HepG2 (cell line): ENCODE measurements around the gene TFF1. TPM values are rescaled to one million over a fixed set of nuclear protein-coding genes. Genes with fewer than 3 reads are reported as not detected.

ENCODE experiments used
- ATAC-seq: fragments of 200-7000 bp; cut with Tn5 transposase; 3 replicates; pipeline ENCODE4 v1.9.1; 2020; ENCODE audit warnings: mild to moderate bottlenecking, moderate library complexity
- BruUV-seq: library from RNA; stranded (reverse); fragments of 400-500 nt; replicated peaks from 2 replicates; lab custom pipeline; 2021; lab: Mats Ljungman, UMichigan
- CTCF ChIA-PET: fragments of 300-600 bp; formaldehyde crosslinking; extraction: SDS; loops from one replicate; lab custom pipeline; 2021; ENCODE audit warnings: low total read pairs, inconsistent platforms, low intra/inter-chr PET ratio; lab: Yijun Ruan, JAX
- POLR2A ChIA-PET: fragments of 350-600 bp; sonication (Branson Sonifier 250); formaldehyde crosslinking; loops from one replicate; lab custom pipeline; 2020; ENCODE audit warnings: antibody characterized with exemption, inconsistent platforms; lab: Yijun Ruan, JAX
- DNase-seq: peaks from one replicate; pipeline ENCODE4 v3.0.0-alpha.2; 2015; ENCODE audit warnings: low spot score
- FAIRE-seq: peaks from 3 replicates; lab custom pipeline; 2011; peaks lifted over from hg19 to GRCh38; lab: Jason Lieb, UNC
- H2AFZ ChIP-seq: one replicate; pipeline ENCODE4 v1.6.1; 2011; ENCODE audit warnings: low read length, inconsistent platforms
- H3K27ac ChIP-seq: fragments of 300-600 bp; 3 replicates; pipeline ENCODE4 v1.8.0; 2011; ENCODE audit warnings: mixed run types, mild to moderate bottlenecking, mixed read lengths, low read length, inconsistent platforms; ENCODE audit not compliant: insufficient read depth; ENCODE audit errors: extremely low read length
- H3K27me3 ChIP-seq, 2 experiments: fragments of 200-600 bp in 1 of 2; 2 replicates in 1 of 2; 3 replicates in 1 of 2; pipeline versions ENCODE4 v1.6.0 to v1.8.0; 2011; ENCODE audit warnings: low read length in 2 of 2, mild to moderate bottlenecking in 2 of 2, moderate library complexity in 2 of 2, inconsistent platforms in 1 of 2; ENCODE audit not compliant: insufficient read depth in 2 of 2, control insufficient read depth in 1 of 2
- H3K36me3 ChIP-seq, 2 experiments: fragments of 200-600 bp in 1 of 2; replicated peaks in 1 of 2; 2 replicates in 1 of 2; 3 replicates in 1 of 2; pipeline versions ENCODE4 v1.5.1 to v1.8.0; 2011; ENCODE audit warnings: low read length in 2 of 2, inconsistent platforms in 1 of 2; ENCODE audit not compliant: insufficient read depth in 2 of 2, control insufficient read depth in 1 of 2
- H3K4me1 ChIP-seq: 2 replicates; pipeline ENCODE4 v1.5.1; 2012; ENCODE audit warnings: low read length, inconsistent platforms; ENCODE audit not compliant: insufficient read depth
- H3K4me2 ChIP-seq: 2 replicates; pipeline ENCODE4 v1.6.0; 2011; ENCODE audit warnings: low read depth, low read length, inconsistent platforms
- H3K4me3 ChIP-seq, 3 experiments: fragments of 200-600 bp in 1 of 3; sonication (generic), shearing (Covaris generic) in 1 of 3; replicated peaks in 1 of 3; 2 replicates each; pipeline ENCODE4 v1.5.1; 2011 to 2016; ENCODE audit warnings: low read length in 3 of 3, inconsistent platforms in 2 of 3, low read depth in 2 of 3, mild to moderate bottlenecking in 2 of 3, control low read depth in 1 of 3, mixed read lengths in 1 of 3; ENCODE audit not compliant: insufficient read depth in 1 of 3
- H3K79me2 ChIP-seq: one replicate; pipeline ENCODE4 v1.6.1; 2011; ENCODE audit warnings: low read length, inconsistent platforms; ENCODE audit not compliant: insufficient read depth
- H3K9ac ChIP-seq: 2 replicates; pipeline ENCODE4 v1.6.0; 2011; ENCODE audit warnings: mild to moderate bottlenecking, low read depth, low read length, inconsistent platforms; ENCODE audit not compliant: insufficient read depth
- H3K9me3 ChIP-seq: 2 replicates; pipeline ENCODE4 v1.5.1; 2012; ENCODE audit warnings: mild to moderate bottlenecking, low read length
- H4K20me1 ChIP-seq: 2 replicates; pipeline ENCODE4 v1.6.0; 2011; ENCODE audit warnings: inconsistent platforms, mild to moderate bottlenecking, low read length, moderate library complexity; ENCODE audit not compliant: insufficient read depth
- HNRNPH1 ChIP-seq: fragments of 200-400 bp; formaldehyde crosslinking; optimal IDR thresholded peaks from 2 replicates; pipeline ENCODE3; 2017; ENCODE audit warnings: mild to moderate bottlenecking, low read depth, low read length
- JDP2 ChIP-seq: sonication (generic); formaldehyde crosslinking; IDR thresholded peaks from 2 replicates; pipeline ENCODE4 v1.8.1; 2022; ENCODE audit warnings: missing genetic modification reagents, borderline replicate concordance
- KLF9 ChIP-seq: IDR thresholded peaks from 2 replicates; pipeline ENCODE4 v1.6.1; 2016; ENCODE audit warnings: low read depth
- MTF2 ChIP-seq: sonication (generic); formaldehyde crosslinking; IDR thresholded peaks from 2 replicates; pipeline ENCODE4 v1.5.0; 2020; ENCODE audit warnings: missing genetic modification reagents, borderline replicate concordance
- PRMT3 ChIP-seq: sonication (generic); formaldehyde crosslinking; IDR thresholded peaks from 2 replicates; pipeline ENCODE4 v1.8.1; 2022; ENCODE audit warnings: low read depth, mild to moderate bottlenecking, moderate library complexity, missing genetic modification reagents, borderline replicate concordance
- SRSF4 ChIP-seq: fragments of 200-400 bp; formaldehyde crosslinking; IDR thresholded peaks from one replicate; pipeline ENCODE4 v1.6.1; 2018; ENCODE audit warnings: mild to moderate bottlenecking, low read depth, low read length, moderate library complexity; ENCODE audit not compliant: poor library complexity, severe bottlenecking
- TRAFD1 ChIP-seq: sonication (generic); formaldehyde crosslinking; IDR thresholded peaks from 2 replicates; pipeline ENCODE4 v1.5.1; 2020; ENCODE audit warnings: missing genetic modification reagents, mild to moderate bottlenecking, borderline replicate concordance
- ZFP36L2 ChIP-seq: sonication (generic); formaldehyde crosslinking; IDR thresholded peaks from 2 replicates; pipeline ENCODE4 v1.4.0; 2020; ENCODE audit warnings: missing genetic modification reagents
- ZNF138 ChIP-seq: sonication (generic); formaldehyde crosslinking; IDR thresholded peaks from 2 replicates; pipeline ENCODE4 v1.5.0; 2020; ENCODE audit warnings: mild to moderate bottlenecking, low read depth, missing genetic modification reagents
- ZNF414 ChIP-seq: sonication (generic); formaldehyde crosslinking; IDR thresholded peaks from 2 replicates; pipeline ENCODE4 v1.5.0; 2020; ENCODE audit warnings: missing genetic modification reagents
- ZNF432 ChIP-seq: sonication (generic); formaldehyde crosslinking; IDR thresholded peaks from 2 replicates; pipeline ENCODE4 v1.5.0; 2020; ENCODE audit warnings: missing genetic modification reagents, mild to moderate bottlenecking, borderline replicate concordance
- ZNF652 ChIP-seq: IDR thresholded peaks from 2 replicates; pipeline ENCODE4 v1.6.1; 2016; ENCODE audit warnings: low read depth, borderline replicate concordance
- WGBS: methylation state at CpG from one replicate; pipeline ENCODE4 v1.1.6; 2017; ENCODE audit warnings: low lambda C conversion rate; 5-methylcytosine and 5-hydroxymethylcytosine counted together
- in situ Hi-C: cut with HindIII; loops from 2 replicates; pipeline ENCODE4 v1.10.0; 2017; ENCODE audit warnings: low pct_unique_long_range_greater_than_20kb; ENCODE audit not compliant: extremely low pct_ligation_motif_present
- intact Hi-C: fragments of 100-400 bp; cut with micrococcal nuclease; formaldehyde crosslinking; loops from one replicate; pipeline ENCODE4 v1.10.0; 2022; ENCODE audit not compliant: unreplicated experiment
- polyA plus RNA-seq, 8 experiments: library from polyadenylated mRNA; depleted of rRNA in 3 of 8; stranded (reverse) in 7 of 8; unstranded in 1 of 8; fragments of >200 nt; fragmentation: Illumina TruSeq in 4 of 8; extraction: Trizol in 4 of 8; gene quantifications; 2 replicates each; pipeline versions ENCODE4 v1.2.1 to v1.2.3, GENCODE V29; 2011 to 2016; ENCODE audit warnings: low read depth in 4 of 8, missing spikeins in 1 of 8, mixed read lengths in 1 of 8; ENCODE audit not compliant: insufficient read depth in 1 of 8
- total RNA-seq, 5 experiments: library from RNA; depleted of rRNA; stranded (reverse); fragments of >200 nt; fragmentation: Illumina TruSeq; extraction: Trizol; gene quantifications; 2 replicates each; pipeline ENCODE4 v1.2.3, GENCODE V29; 2016; ENCODE audit warnings: low read depth in 1 of 5
- TF ChIP-seq, protein P1 (sequence below): sonication (generic); formaldehyde crosslinking; IDR thresholded peaks from 2 replicates; pipeline ENCODE4 v1.9.0; 2022; ENCODE audit warnings: missing genetic modification reagents, mild to moderate bottlenecking, borderline replicate concordance
- TF ChIP-seq, protein P2 (sequence below): sonication (generic); formaldehyde crosslinking; conservative IDR thresholded peaks from 2 replicates; pipeline ENCODE4 v1.4.0; 2020; ENCODE audit warnings: missing genetic modification reagents

The TFF1 gene
- total and polyA plus RNA-seq, 2 of the 13 experiments (the other 11 are each of a cell fraction or from before 2014, with no cell fraction given) = 0.24 to 19.4 TPM

GRCh38 chr21:42321845-42322244, 44.5 kb downstream of the TFF1 start:
- no CpG with 5 or more reads among the region's 4 CpGs for WGBS
- H3K9me3 ChIP-seq = no peaks in the 10 kb centered on the region
- H3K4me3 ChIP-seq = no peak overlapping the region
- no peaks in the 10 kb centered on the region for H3K79me2 ChIP-seq
- no peak overlapping the region for H3K27ac ChIP-seq
- intact Hi-C loops (no loop called here), in situ Hi-C loops (no loop called here)
- DNase-seq = no peak
- H2AFZ ChIP-seq = no peak overlapping the region
- H3K9ac ChIP-seq = no peak overlapping the region
- no peaks in the 10 kb centered on the region for H3K36me3 ChIP-seq
- H3K4me2 ChIP-seq = no peak overlapping the region
- ATAC-seq = no peak
- H3K4me1 ChIP-seq = no peaks in the 10 kb centered on the region; the same call in 1 of the 2 replicates
- BruUV-seq = no TSS peak
- H3K27me3 ChIP-seq = peaks cover 1 to 14% of the 10 kb centered on the region in 2 experiments; a peak in 4 of 5 replicates
- ChIA-PET CTCF (interaction anchor here (0.6 kb wide), 1 partner anchor 53 kb away, joined by 3 read pairs; no protein-coding TSS in a partner anchor), POLR2A (no interaction called here)
- H4K20me1 ChIP-seq = no peaks in the 10 kb centered on the region
- FAIRE-seq = no peak
- no peak for TF ChIP-seq ZNF138 (CRISPR knock-in tag)
- no peak for TF ChIP-seq HNRNPH1
- TF ChIP-seq SRSF4 = no peak
- TF ChIP-seq, protein P1, sequence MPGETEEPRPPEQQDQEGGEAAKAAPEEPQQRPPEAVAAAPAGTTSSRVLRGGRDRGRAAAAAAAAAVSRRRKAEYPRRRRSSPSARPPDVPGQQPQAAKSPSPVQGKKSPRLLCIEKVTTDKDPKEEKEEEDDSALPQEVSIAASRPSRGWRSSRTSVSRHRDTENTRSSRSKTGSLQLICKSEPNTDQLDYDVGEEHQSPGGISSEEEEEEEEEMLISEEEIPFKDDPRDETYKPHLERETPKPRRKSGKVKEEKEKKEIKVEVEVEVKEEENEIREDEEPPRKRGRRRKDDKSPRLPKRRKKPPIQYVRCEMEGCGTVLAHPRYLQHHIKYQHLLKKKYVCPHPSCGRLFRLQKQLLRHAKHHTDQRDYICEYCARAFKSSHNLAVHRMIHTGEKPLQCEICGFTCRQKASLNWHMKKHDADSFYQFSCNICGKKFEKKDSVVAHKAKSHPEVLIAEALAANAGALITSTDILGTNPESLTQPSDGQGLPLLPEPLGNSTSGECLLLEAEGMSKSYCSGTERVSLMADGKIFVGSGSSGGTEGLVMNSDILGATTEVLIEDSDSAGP (CRISPR knock-in tag) = no peak
- no peak for TF ChIP-seq KLF9 (CRISPR knock-in tag)
- TF ChIP-seq JDP2 (CRISPR knock-in tag) = no peak
- TF ChIP-seq ZNF414 (CRISPR knock-in tag) = no peak
- TF ChIP-seq PRMT3 (CRISPR knock-in tag) = no peak
- TF ChIP-seq, protein P2, sequence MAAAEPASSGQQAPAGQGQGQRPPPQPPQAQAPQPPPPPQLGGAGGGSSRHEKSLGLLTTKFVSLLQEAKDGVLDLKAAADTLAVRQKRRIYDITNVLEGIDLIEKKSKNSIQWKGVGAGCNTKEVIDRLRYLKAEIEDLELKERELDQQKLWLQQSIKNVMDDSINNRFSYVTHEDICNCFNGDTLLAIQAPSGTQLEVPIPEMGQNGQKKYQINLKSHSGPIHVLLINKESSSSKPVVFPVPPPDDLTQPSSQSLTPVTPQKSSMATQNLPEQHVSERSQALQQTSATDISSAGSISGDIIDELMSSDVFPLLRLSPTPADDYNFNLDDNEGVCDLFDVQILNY (CRISPR knock-in tag) = no peak
- no peak for TF ChIP-seq ZNF432 (CRISPR knock-in tag)
- TF ChIP-seq TRAFD1 (CRISPR knock-in tag) = no peak
- no peak for TF ChIP-seq ZNF652 (CRISPR knock-in tag)
- no peak for TF ChIP-seq MTF2 (CRISPR knock-in tag)
- TF ChIP-seq ZFP36L2 (CRISPR knock-in tag) = no peak
